ENCODE results near the gene PLS3. TPM values are rescaled to one million over a fixed set of nuclear protein-coding genes. Genes with fewer than 3 reads are reported as not detected.
"Not testable (repeated sequence)": the region's sequence is repeated elsewhere in the genome, so short reads cannot be mapped to it uniquely, and the experiment has no call there.

The PLS3 gene
- total RNA-seq, 1 donor from 2014 or later, result 268 TPM

GRCh38 chrX:115602729-115603389 lies 41.9 kb downstream of the PLS3 start:
- no peak for DNase-seq (ENCODE audit: extremely low read depth, low read depth, low spot score)

GRCh38 chrX:115603534-115604074 lies 42.6 kb downstream of the PLS3 start:
- DNase-seq (ENCODE audit: extremely low read depth, low read depth, low spot score), result no peak

- no peak for DNase-seq (ENCODE audit: extremely low read depth, low read depth, low spot score)
Measured at GRCh38 chrX:115606861-115607260, 45.9 kb downstream of the PLS3 start.

GRCh38 chrX:115609621-115610020 lies 48.6 kb downstream of the PLS3 start:
- no peak for DNase-seq (ENCODE audit: extremely low read depth, low read depth, low spot score)

GRCh38 chrX:115616943-115617563 lies 56.1 kb downstream of the PLS3 start:
- no peak for DNase-seq (ENCODE audit: extremely low read depth, low read depth, low spot score)

- DNase-seq (ENCODE audit: extremely low read depth, low read depth, low spot score), result no peak
Measured at GRCh38 chrX:115622534-115622933, 61.6 kb downstream of the PLS3 start.

GRCh38 chrX:115624916-115625315 lies 63.9 kb downstream of the PLS3 start:
- DNase-seq (ENCODE audit: extremely low read depth, low read depth, low spot score), result no peak

GRCh38 chrX:115625572-115626301 lies 64.8 kb downstream of the PLS3 start:
- DNase-seq (ENCODE audit: extremely low read depth, low read depth, low spot score), result no peak

- DNase-seq (ENCODE audit: extremely low read depth, low read depth, low spot score), result no peak
Measured at GRCh38 chrX:115630204-115630603, 69.2 kb downstream of the PLS3 start.

- DNase-seq (ENCODE audit: extremely low read depth, low read depth, low spot score), result no peak
Measured at GRCh38 chrX:115632455-115632854, 71.5 kb downstream of the PLS3 start.

GRCh38 chrX:115633397-115633796 lies 72.4 kb downstream of the PLS3 start:
- DNase-seq (ENCODE audit: extremely low read depth, low read depth, low spot score), result not testable (repeated sequence)

GRCh38 chrX:115639334-115639880 lies 78.4 kb downstream of the PLS3 start:
- DNase-seq (ENCODE audit: extremely low read depth, low read depth, low spot score), result peak; percentile 39

GRCh38 chrX:115642311-115642710 lies 81.3 kb downstream of the PLS3 start:
- no peak for DNase-seq (ENCODE audit: extremely low read depth, low read depth, low spot score)

GRCh38 chrX:115642895-115643530 lies 82.0 kb downstream of the PLS3 start:
- DNase-seq (ENCODE audit: extremely low read depth, low read depth, low spot score), result no peak

- DNase-seq (ENCODE audit: extremely low read depth, low read depth, low spot score), result not testable (repeated sequence)
Measured at GRCh38 chrX:115644397-115644796, 83.4 kb downstream of the PLS3 start.

- DNase-seq (ENCODE audit: extremely low read depth, low read depth, low spot score), result no peak
Measured at GRCh38 chrX:115649461-115650063, 88.6 kb downstream of the PLS3 start.

- no peak for DNase-seq (ENCODE audit: extremely low read depth, low read depth, low spot score)
Measured at GRCh38 chrX:115650449-115650848, 89.5 kb downstream of the PLS3 start.

GRCh38 chrX:115650916-115651315 lies 89.9 kb downstream of the PLS3 start:
- DNase-seq (ENCODE audit: extremely low read depth, low read depth, low spot score), result no peak

- no peak for DNase-seq (ENCODE audit: extremely low read depth, low read depth, low spot score)
Measured at GRCh38 chrX:115652221-115652620, 91.2 kb downstream of the PLS3 start.

- DNase-seq (ENCODE audit: extremely low read depth, low read depth, low spot score), result no peak
Measured at GRCh38 chrX:115665122-115665521, 104.1 kb downstream of the PLS3 start.

All from glomerular endothelial cell (primary cell).